ENCODE results near the gene PRKAG3.

- TF ChIP-seq CTCF (IDR thresholded peaks at IDR 0.05; ENCODE audit: extremely low read depth in 1 of 2, insufficient read depth in 1 of 2, low read depth in 1 of 2, low read length in 2 of 2), result no peak
- no peak for TF ChIP-seq EZH2 (IDR thresholded peaks at IDR 0.05; ENCODE audit: borderline replicate concordance, low read depth, low read length, severe bottlenecking)
- no peak for TF ChIP-seq POLR2AphosphoS5 (IDR thresholded peaks at IDR 0.05; ENCODE audit: insufficient read depth, low read depth, low read length)
- TF ChIP-seq POLR2A (IDR thresholded peaks at IDR 0.05; ENCODE audit: low read depth, low read length), result no peak
Observed at GRCh38 chr2:218809515-218809914, 22.1 kb downstream of the PRKAG3 start.

Data from endothelial cell of umbilical vein (primary cell).